22Rv1 (cell line): ENCODE results near the gene KCNJ9.

ENCODE experiments used
- CTCF ChIP-seq: fragments of 450-650 bp; IDR thresholded peaks from 2 replicates; pipeline ENCODE4 v1.5.1; 2017; ENCODE audit warnings: mild to moderate bottlenecking
- ZFX ChIP-seq: fragments of 450-650 bp; IDR thresholded peaks from 2 replicates; pipeline ENCODE4 v1.6.1; 2017; ENCODE audit warnings: antibody characterized with exemption, borderline replicate concordance

DNA sequence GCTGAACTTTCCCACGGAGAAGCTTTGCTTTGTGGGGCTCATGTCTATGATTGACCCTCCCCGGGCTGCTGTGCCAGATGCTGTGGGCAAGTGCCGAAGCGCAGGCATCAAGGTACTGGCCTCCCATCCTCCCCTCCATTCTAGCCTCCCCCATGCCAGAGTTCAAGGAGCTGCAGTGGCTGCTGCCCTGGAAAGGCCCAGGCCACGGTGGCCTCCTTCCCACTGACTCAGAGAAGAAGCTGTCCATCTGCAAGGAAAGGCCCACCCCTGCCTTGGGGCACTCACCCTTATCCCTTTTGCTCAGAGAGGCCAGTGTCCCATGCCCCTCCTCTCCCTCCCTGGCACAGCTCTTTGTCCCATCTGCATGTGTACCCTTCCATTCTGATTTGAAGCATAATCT is 49.1 kb downstream of the KCNJ9 start:
- TF ChIP-seq CTCF, result no peak
- TF ChIP-seq ZFX, result no peak
